Activated CD8-positive, alpha-beta memory T cell treated with anti-CD3 and anti-CD28 coated beads, Interleukin-2, amount 10 ng/mL, durations not matched to agents 7 days and 5 days (primary cell): ENCODE measurements around the gene MSANTD2. TPM values are rescaled to one million over a fixed set of nuclear protein-coding genes. Genes with fewer than 3 reads are reported as not detected.

Source experiments
- ATAC-seq: fragments of 150-1000 bp; cut with Tn5 transposase; one replicate; pipeline ENCODE4 v1.10.0; 2021; ENCODE audit warnings: moderate library complexity
- CTCF ChIA-PET: fragments of 350-600 bp; sonication (Branson Sonifier 250); formaldehyde crosslinking; loops from one replicate; lab custom pipeline; 2021; ENCODE audit warnings: antibody characterized with exemption; lab: Charles Lee
- DNase-seq: peaks from one replicate; pipeline ENCODE4 v3.0.0-alpha.2; 2020
- H3K27ac Mint-ChIP-seq: one replicate; pipeline ENCODE4 v1.8.0; 2021; ENCODE audit warnings: mild to moderate bottlenecking, mixed read lengths
- H3K27me3 Mint-ChIP-seq: one replicate; pipeline ENCODE4 v1.8.0; 2021; ENCODE audit warnings: mixed read lengths
- H3K36me3 Mint-ChIP-seq: one replicate; pipeline ENCODE4 v1.8.0; 2021; ENCODE audit warnings: mild to moderate bottlenecking, mixed read lengths
- H3K4me1 Mint-ChIP-seq: one replicate; pipeline ENCODE4 v1.8.0; 2021; ENCODE audit warnings: mixed read lengths
- H3K4me3 Mint-ChIP-seq: one replicate; pipeline ENCODE4 v1.8.0; 2021; ENCODE audit warnings: mild to moderate bottlenecking, moderate library complexity, mixed read lengths
- H3K9me3 Mint-ChIP-seq: one replicate; pipeline ENCODE4 v1.8.0; 2022; ENCODE audit warnings: low read depth, mixed read lengths
- total RNA-seq, 2 experiments: library from RNA; stranded (reverse); gene quantifications; one replicate each; pipeline ENCODE4 v1.2.3, GENCODE V29; 2021

The MSANTD2 gene
- total RNA-seq, 2 experiments from 2014 or later = 8.5 to 10.2 TPM

DNA sequence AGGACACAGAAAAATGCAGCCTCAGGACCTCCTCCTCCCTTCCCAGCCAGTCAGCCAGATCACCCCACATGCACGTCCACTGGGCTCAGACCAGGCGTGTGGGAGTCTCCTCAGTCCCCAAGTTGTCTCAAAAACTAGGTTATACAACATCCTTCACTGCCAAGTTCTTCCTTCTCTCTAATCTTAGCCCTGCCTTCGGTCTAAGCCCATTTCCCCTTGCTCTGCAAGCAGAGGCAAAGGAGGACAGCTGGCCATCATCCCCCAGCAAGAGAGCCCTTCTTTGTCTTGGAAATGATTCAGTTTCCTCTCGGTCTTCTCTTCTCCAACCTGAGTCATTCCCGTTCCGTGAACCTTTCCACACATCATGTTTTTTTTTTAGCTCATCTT is 74.5 kb downstream of the MSANTD2 start:
- CTCF ChIA-PET = interaction anchor here (1.3 kb wide), 1 partner anchor 26 kb away, joined by 4 read pairs; no protein-coding TSS in a partner anchor
- H3K4me1 Mint-ChIP-seq = no peaks in the 10 kb centered on the region
- H3K27me3 Mint-ChIP-seq = peaks cover 46% of the 10 kb centered on the region
- no peaks in the 10 kb centered on the region for H3K36me3 Mint-ChIP-seq
- no peak overlapping the region for H3K4me3 Mint-ChIP-seq
- H3K27ac Mint-ChIP-seq = no peak overlapping the region
- DNase-seq (no peak), ATAC-seq (no peak)
- H3K9me3 Mint-ChIP-seq = no peaks in the 10 kb centered on the region

- ATAC-seq = no peak
- Mint-ChIP-seq H3K4me1 (no peaks in the 10 kb centered on the region), H3K27me3 (peaks cover 49% of the 10 kb centered on the region), H3K27ac (no peak overlapping the region), H3K36me3 (no peaks in the 10 kb centered on the region), H3K4me3 (no peak overlapping the region), H3K9me3 (no peaks in the 10 kb centered on the region)
- CTCF ChIA-PET = interaction anchor here (1.3 to 1.5 kb wide), 2 partner anchors 25 to 38 kb away, joined by 4 to 6 read pairs; no protein-coding TSS in a partner anchor
- DNase-seq = no peak
Observed at GRCh38 chr11:124724979-124725718, 75.1 kb downstream of the MSANTD2 start.

- Mint-ChIP-seq H3K9me3 (no peaks in the 10 kb centered on the region), H3K27ac (no peak overlapping the region), H3K27me3 (peaks cover 73% of the 10 kb centered on the region), H3K4me1 (peaks cover 11% of the 10 kb centered on the region), H3K36me3 (no peaks in the 10 kb centered on the region), H3K4me3 (no peak overlapping the region)
- no peak for DNase-seq
- CTCF ChIA-PET = no interaction called here
- no peak for ATAC-seq
Observed at GRCh38 chr11:124722176-124722575, 78.0 kb downstream of the MSANTD2 start.

DNA sequence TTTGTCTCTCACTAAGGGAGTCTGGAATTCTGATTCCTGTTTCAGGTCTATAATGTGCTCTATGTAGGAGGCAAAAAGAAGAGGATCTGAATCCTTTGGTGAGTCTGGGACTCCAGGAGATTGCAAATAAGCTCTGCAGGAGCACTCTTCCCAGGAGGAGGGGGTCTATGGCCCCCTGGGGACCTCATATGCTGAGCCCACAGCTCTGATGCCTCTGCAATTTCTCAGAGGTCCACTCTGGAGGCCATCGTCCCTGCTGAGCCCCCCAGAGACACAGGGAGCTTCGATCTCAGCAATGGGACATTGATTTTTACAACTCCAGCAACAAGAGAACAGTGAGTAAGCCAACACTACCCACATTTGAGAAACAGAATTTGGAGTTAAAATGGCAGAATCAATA is 80.7 kb downstream of the MSANTD2 start:
- CTCF ChIA-PET = interaction anchor here (1.3 kb wide), 1 partner anchor 44 kb away, joined by 4 read pairs; no protein-coding TSS in a partner anchor
- Mint-ChIP-seq H3K9me3 (no peaks in the 10 kb centered on the region), H3K36me3 (no peaks in the 10 kb centered on the region), H3K27ac (no peak overlapping the region), H3K27me3 (peaks cover 73% of the 10 kb centered on the region), H3K4me1 (peaks cover 11% of the 10 kb centered on the region), H3K4me3 (no peak overlapping the region)
- DNase-seq (no peak), ATAC-seq (no peak)

- no peak overlapping the region for H3K27ac Mint-ChIP-seq
- DNase-seq (no peak), ATAC-seq (no peak)
- H3K9me3 Mint-ChIP-seq = no peaks in the 10 kb centered on the region
- H3K36me3 Mint-ChIP-seq = no peaks in the 10 kb centered on the region
- H3K27me3 Mint-ChIP-seq = peaks cover 67% of the 10 kb centered on the region
- CTCF ChIA-PET = no interaction called here
- peaks cover 11% of the 10 kb centered on the region for H3K4me1 Mint-ChIP-seq
- H3K4me3 Mint-ChIP-seq = no peak overlapping the region
Observed at GRCh38 chr11:124718801-124719200, 81.4 kb downstream of the MSANTD2 start.

GRCh38 chr11:124717786-124718651 is 82.2 kb downstream of the MSANTD2 start:
- Mint-ChIP-seq H3K27me3 (peaks cover 64% of the 10 kb centered on the region), H3K4me1 (peaks cover 11% of the 10 kb centered on the region), H3K4me3 (no peak overlapping the region), H3K9me3 (no peaks in the 10 kb centered on the region), H3K36me3 (no peaks in the 10 kb centered on the region), H3K27ac (no peak overlapping the region)
- ATAC-seq (peak; percentile 49), DNase-seq (no peak)
- CTCF ChIA-PET = interaction anchor here (0.8 to 1.4 kb wide), 2 partner anchors 21 to 29 kb away, joined by 3 to 4 read pairs; partner anchors contain the start of gene NRGN

- peaks cover 58% of the 10 kb centered on the region for H3K27me3 Mint-ChIP-seq
Observed at GRCh38 chr11:124717421-124717785, 82.8 kb downstream of the MSANTD2 start.

DNA sequence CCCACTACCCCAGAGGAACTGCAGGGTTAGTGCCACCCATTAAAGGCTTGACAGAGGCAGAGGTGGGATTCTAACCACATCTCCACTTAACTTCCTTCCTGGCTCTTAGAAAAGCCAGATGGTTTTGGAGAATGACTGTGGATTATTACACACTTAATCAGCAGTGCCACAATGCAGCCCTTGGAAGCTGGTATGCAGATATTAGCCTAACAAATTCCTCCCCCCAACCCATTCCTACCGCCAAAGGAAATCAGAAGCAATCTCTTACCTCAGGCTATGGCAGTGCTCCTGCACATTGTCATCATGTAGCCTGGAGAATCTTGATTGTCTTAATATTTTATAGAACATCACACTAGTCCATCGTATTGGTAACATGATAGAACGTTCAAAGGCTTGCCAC is 83.6 kb downstream of the MSANTD2 start:
- no peak for DNase-seq
- Mint-ChIP-seq H3K27me3 (peaks cover 50% of the 10 kb centered on the region), H3K4me1 (peaks cover 11% of the 10 kb centered on the region), H3K4me3 (no peak overlapping the region), H3K9me3 (no peaks in the 10 kb centered on the region), H3K36me3 (no peaks in the 10 kb centered on the region), H3K27ac (no peak overlapping the region)
- CTCF ChIA-PET = interaction anchor here (0.6 to 1.4 kb wide), 3 partner anchors 30 to 48 kb away, joined by 3 to 4 read pairs (median 3); no protein-coding TSS in a partner anchor
- ATAC-seq = no peak

More at GRCh38 chr11:124717421-124717785, 82.8 kb downstream of the MSANTD2 start:
- ATAC-seq (no peak), DNase-seq (no peak)
- peaks cover 11% of the 10 kb centered on the region for H3K4me1 Mint-ChIP-seq
- H3K36me3 Mint-ChIP-seq = no peaks in the 10 kb centered on the region
- CTCF ChIA-PET = interaction anchor here (0.8 to 1.4 kb wide), 2 partner anchors 22 to 29 kb away, joined by 3 to 4 read pairs; partner anchors contain the start of gene NRGN
- no peak overlapping the region for H3K27ac Mint-ChIP-seq
- H3K4me3 Mint-ChIP-seq = no peak overlapping the region
- no peaks in the 10 kb centered on the region for H3K9me3 Mint-ChIP-seq

Other genes with a start within 250 kb of the MSANTD2 start
- not detected for gene OR8A1, start 230.4 kb downstream of the MSANTD2 start, total RNA-seq
- not detected for gene PANX3, start 189.0 kb downstream of the MSANTD2 start, total RNA-seq
- gene TBRG1, start 177.5 kb downstream of the MSANTD2 start, total RNA-seq = 10 to 100 TPM; 44.5 to 48.5 TPM
- gene SIAE, start 126.7 kb downstream of the MSANTD2 start, total RNA-seq = 1 to 10 TPM; 3.8 to 4.1 TPM
- 1 to 10 TPM; 2.4 to 2.9 TPM for gene SPA17, start 126.5 kb downstream of the MSANTD2 start, total RNA-seq
- gene NRGN, start 60.5 kb downstream of the MSANTD2 start, total RNA-seq = 1 to 10 TPM; 6.6 TPM
- not detected for gene VSIG2, start 48.2 kb downstream of the MSANTD2 start, total RNA-seq
- gene ESAM, start 38.1 kb downstream of the MSANTD2 start, total RNA-seq = under 1 TPM; 0.16 to 0.76 TPM
- 10 to 100 TPM in 1 of 2 experiments, 1 to 10 TPM in 1; 5.3 to 11.1 TPM for gene ROBO3, start 65.0 kb upstream of the MSANTD2 start, total RNA-seq
- not detected for gene ROBO4, start 97.5 kb upstream of the MSANTD2 start, total RNA-seq
- not detected for gene HEPN1, start 118.8 kb upstream of the MSANTD2 start, total RNA-seq
- not detected for gene HEPACAM, start 135.6 kb upstream of the MSANTD2 start, total RNA-seq
- gene CCDC15, start 153.8 kb upstream of the MSANTD2 start, total RNA-seq = 1 to 10 TPM; 5.6 to 9.4 TPM